ENCODE measurements around the gene CAMSAP2. TPM values are rescaled to one million over a fixed set of nuclear protein-coding genes. Genes with fewer than 3 reads are reported as not detected.

The CAMSAP2 gene
- total RNA-seq, 1 experiment from 2014 or later = 23.5 TPM

GRCh38 chr1:200751717-200752116 lies 13.0 kb downstream of the CAMSAP2 start:
- no peaks in the 10 kb centered on the region for H3K9me3 ChIP-seq (replicated peaks)
- H3K27ac ChIP-seq = no peak overlapping the region
- DNase-seq = peak in 1 of 2 experiments; percentile 21
- H3K27me3 ChIP-seq = no peaks in the 10 kb centered on the region
- no peaks in the 10 kb centered on the region; the same call in 1 of the 2 replicates for H3K36me3 ChIP-seq
- H3K4me1 ChIP-seq = no peaks in the 10 kb centered on the region
- H3K4me3 ChIP-seq = no peak overlapping the region

- Histone ChIP-seq H3K27me3 (no peaks in the 10 kb centered on the region), H3K4me1 (no peaks in the 10 kb centered on the region), H3K4me3 (no peak overlapping the region), H3K36me3 (no peaks in the 10 kb centered on the region; the same call in 1 of the 2 replicates), H3K27ac (no peak overlapping the region), H3K9me3 (replicated peaks) (no peaks in the 10 kb centered on the region)
- DNase-seq = no peak
Observed at GRCh38 chr1:200753650-200754198, 15.0 kb downstream of the CAMSAP2 start.

- DNase-seq = no peak
- Histone ChIP-seq H3K4me3 (no peak overlapping the region), H3K4me1 (no peaks in the 10 kb centered on the region), H3K27ac (no peak overlapping the region), H3K27me3 (no peaks in the 10 kb centered on the region), H3K9me3 (replicated peaks) (no peaks in the 10 kb centered on the region), H3K36me3 (no peaks in the 10 kb centered on the region)
Observed at GRCh38 chr1:200755456-200755855, 16.8 kb downstream of the CAMSAP2 start.

GRCh38 chr1:200762089-200762488 lies 23.4 kb downstream of the CAMSAP2 start:
- no peak for DNase-seq
- H3K4me1 ChIP-seq = no peaks in the 10 kb centered on the region
- no peaks in the 10 kb centered on the region for H3K27me3 ChIP-seq
- no peak overlapping the region for H3K27ac ChIP-seq
- no peak overlapping the region for H3K4me3 ChIP-seq
- no peaks in the 10 kb centered on the region for H3K9me3 ChIP-seq (replicated peaks)
- H3K36me3 ChIP-seq = peaks cover 5% of the 10 kb centered on the region; the same call in 1 of the 2 replicates

GRCh38 chr1:200767321-200767720 lies 28.6 kb downstream of the CAMSAP2 start:
- Histone ChIP-seq H3K4me1 (no peaks in the 10 kb centered on the region), H3K27me3 (no peaks in the 10 kb centered on the region), H3K4me3 (no peak overlapping the region), H3K9me3 (replicated peaks) (no peaks in the 10 kb centered on the region), H3K36me3 (peaks cover 2% of the 10 kb centered on the region; the same call in 1 of the 2 replicates), H3K27ac (no peak overlapping the region)
- no peak for DNase-seq

- no peaks in the 10 kb centered on the region for H3K4me1 ChIP-seq
- H3K36me3 ChIP-seq = no peaks in the 10 kb centered on the region; the same call in none of the 2 replicates
- DNase-seq = no peak
- H3K4me3 ChIP-seq = no peak overlapping the region
- no peaks in the 10 kb centered on the region for H3K27me3 ChIP-seq
- H3K27ac ChIP-seq = no peak overlapping the region
- H3K9me3 ChIP-seq (replicated peaks) = no peaks in the 10 kb centered on the region
Observed at GRCh38 chr1:200771625-200772555, 33.2 kb downstream of the CAMSAP2 start.

- no peaks in the 10 kb centered on the region for H3K9me3 ChIP-seq (replicated peaks)
- no peaks in the 10 kb centered on the region for H3K27me3 ChIP-seq
- H3K4me1 ChIP-seq = no peaks in the 10 kb centered on the region
- no peak for DNase-seq
- no peaks in the 10 kb centered on the region; the same call in none of the 2 replicates for H3K36me3 ChIP-seq
- no peak overlapping the region for H3K4me3 ChIP-seq
- H3K27ac ChIP-seq = no peak overlapping the region
Observed at GRCh38 chr1:200774311-200774710, 35.6 kb downstream of the CAMSAP2 start.

GRCh38 chr1:200774735-200775444 lies 36.2 kb downstream of the CAMSAP2 start:
- Histone ChIP-seq H3K36me3 (no peaks in the 10 kb centered on the region; the same call in none of the 2 replicates), H3K27ac (no peak overlapping the region), H3K4me3 (no peak overlapping the region), H3K9me3 (replicated peaks) (no peaks in the 10 kb centered on the region), H3K4me1 (no peaks in the 10 kb centered on the region), H3K27me3 (no peaks in the 10 kb centered on the region)
- DNase-seq = no peak

GRCh38 chr1:200775850-200776249 lies 37.2 kb downstream of the CAMSAP2 start:
- no peak for DNase-seq
- Histone ChIP-seq H3K4me1 (no peaks in the 10 kb centered on the region), H3K4me3 (no peak overlapping the region), H3K9me3 (replicated peaks) (no peaks in the 10 kb centered on the region), H3K36me3 (no peaks in the 10 kb centered on the region; the same call in none of the 2 replicates), H3K27me3 (no peaks in the 10 kb centered on the region), H3K27ac (no peak overlapping the region)

GRCh38 chr1:200776949-200777348 lies 38.3 kb downstream of the CAMSAP2 start:
- peaks cover 2% of the 10 kb centered on the region; the same call in 1 of the 2 replicates for H3K36me3 ChIP-seq
- no peaks in the 10 kb centered on the region for H3K4me1 ChIP-seq
- H3K9me3 ChIP-seq (replicated peaks) = no peaks in the 10 kb centered on the region
- no peak for DNase-seq
- no peaks in the 10 kb centered on the region for H3K27me3 ChIP-seq
- H3K4me3 ChIP-seq = no peak overlapping the region
- no peak overlapping the region for H3K27ac ChIP-seq

- H3K27ac ChIP-seq = no peak overlapping the region
- no peak overlapping the region for H3K4me3 ChIP-seq
- DNase-seq = no peak
- 0 out of 2 replicates have a peak, but pooled peaks cover 4% of the 10 kb centered on the region for H3K9me3 ChIP-seq (replicated peaks)
- peaks cover 8% of the 10 kb centered on the region; the same call in 1 of the 2 replicates for H3K36me3 ChIP-seq
- no peaks in the 10 kb centered on the region for H3K27me3 ChIP-seq
- no peaks in the 10 kb centered on the region for H3K4me1 ChIP-seq
Observed at GRCh38 chr1:200778766-200779165, 40.1 kb downstream of the CAMSAP2 start.

- H3K27me3 ChIP-seq = no peaks in the 10 kb centered on the region
- H3K27ac ChIP-seq = no peak overlapping the region
- H3K36me3 ChIP-seq = peaks cover 8% of the 10 kb centered on the region; the same call in 1 of the 2 replicates
Observed at GRCh38 chr1:200779326-200779725, 40.6 kb downstream of the CAMSAP2 start.

GRCh38 chr1:200780545-200781369 lies 42.1 kb downstream of the CAMSAP2 start:
- H3K27ac ChIP-seq = no peak overlapping the region
- H3K27me3 ChIP-seq = no peaks in the 10 kb centered on the region
- DNase-seq = no peak
- peaks cover 8% of the 10 kb centered on the region; the same call in 1 of the 2 replicates for H3K36me3 ChIP-seq
- peaks cover 6% of the 10 kb centered on the region for H3K4me1 ChIP-seq
- no peak overlapping the region for H3K4me3 ChIP-seq
- 0 out of 2 replicates have a peak, but pooled peaks cover 4% of the 10 kb centered on the region for H3K9me3 ChIP-seq (replicated peaks)

More at GRCh38 chr1:200779326-200779725, 40.6 kb downstream of the CAMSAP2 start:
- no peak for DNase-seq
- Histone ChIP-seq H3K9me3 (replicated peaks) (0 out of 2 replicates have a peak, but pooled peaks cover 4% of the 10 kb centered on the region), H3K4me3 (no peak overlapping the region), H3K4me1 (no peaks in the 10 kb centered on the region; the same call in 1 of the 2 replicates)

- Histone ChIP-seq H3K4me3 (no peak overlapping the region), H3K27ac (peak overlapping the region; percentile 53), H3K4me1 (peaks cover 6% of the 10 kb centered on the region), H3K36me3 (peaks cover 8% of the 10 kb centered on the region; the same call in 1 of the 2 replicates), H3K9me3 (replicated peaks) (0 out of 2 replicates have a peak, but pooled peaks cover 4% of the 10 kb centered on the region), H3K27me3 (no peaks in the 10 kb centered on the region)
- DNase-seq = peak; percentile 47 to 78
Observed at GRCh38 chr1:200783926-200784325, 45.2 kb downstream of the CAMSAP2 start.
